ENCODE measurements around the gene NCBP2L.

NCBP2L gene

GRCh38 chrX:107744868-107745267 is 32.7 kb upstream of the NCBP2L start:
- Histone ChIP-seq H3K4me3 (ENCODE audit: low read length, poor library complexity, severe bottlenecking) (no peak overlapping the region), H3K9ac (ENCODE audit: low read depth, low read length, poor library complexity, severe bottlenecking) (no peak overlapping the region), H3K4me2 (ENCODE audit: low read depth, low read length, poor library complexity, severe bottlenecking) (no peak overlapping the region), H3K79me2 (ENCODE audit: insufficient read depth, low read length) (peaks cover 3% of the 10 kb centered on the region; the same call in 1 of the 2 replicates), H3K9me2 (replicated peaks; ENCODE audit: low read depth, low read length) (no peaks in the 10 kb centered on the region), H3K4me1 (ENCODE audit: insufficient read depth, low read length, poor library complexity, severe bottlenecking) (peaks cover 22% of the 10 kb centered on the region), H2AFZ (ENCODE audit: low read length) (no peak overlapping the region), H3K36me3 (ENCODE audit: insufficient read depth, low read length) (no peaks in the 10 kb centered on the region; the same call in 1 of the 2 replicates), H3K27me3 (ENCODE audit: insufficient read depth, low read length, poor library complexity, severe bottlenecking) (no peaks in the 10 kb centered on the region), H3K9me3 (ENCODE audit: insufficient read depth, low read depth, low read length) (no peaks in the 10 kb centered on the region), H3F3A (ENCODE audit: low read depth) (no peaks in the 10 kb centered on the region), H4K20me1 (ENCODE audit: insufficient read depth, low read length, poor library complexity, severe bottlenecking) (no peaks in the 10 kb centered on the region)
- TF ChIP-seq EZH2phosphoT487 (IDR thresholded peaks at IDR 0.05; ENCODE audit: borderline replicate concordance): no peak
- TF ChIP-seq CTCF (conservative IDR thresholded peaks at IDR 0.05; ENCODE audit: low read length): no peak

GRCh38 chrX:107747596-107748161 is 29.9 kb upstream of the NCBP2L start:
- H3F3A ChIP-seq (ENCODE audit: low read depth): no peaks in the 10 kb centered on the region
- H3K36me3 ChIP-seq (ENCODE audit: insufficient read depth, low read length): no peaks in the 10 kb centered on the region; the same call in 1 of the 2 replicates
- no peaks in the 10 kb centered on the region for H3K27me3 ChIP-seq (ENCODE audit: insufficient read depth, low read length, poor library complexity, severe bottlenecking)
- H2AFZ ChIP-seq (ENCODE audit: low read length): no peak overlapping the region
- no peak overlapping the region for H3K4me3 ChIP-seq (ENCODE audit: low read length, poor library complexity, severe bottlenecking)
- H3K9me3 ChIP-seq (ENCODE audit: insufficient read depth, low read depth, low read length): no peaks in the 10 kb centered on the region
- peaks cover 8% of the 10 kb centered on the region for H3K4me1 ChIP-seq (ENCODE audit: insufficient read depth, low read length, poor library complexity, severe bottlenecking)
- H3K9me2 ChIP-seq (replicated peaks; ENCODE audit: low read depth, low read length): no peaks in the 10 kb centered on the region
- no peak overlapping the region for H3K4me2 ChIP-seq (ENCODE audit: low read depth, low read length, poor library complexity, severe bottlenecking)
- peaks cover 3% of the 10 kb centered on the region; the same call in 1 of the 2 replicates for H3K79me2 ChIP-seq (ENCODE audit: insufficient read depth, low read length)
- H4K20me1 ChIP-seq (ENCODE audit: insufficient read depth, low read length, poor library complexity, severe bottlenecking): no peaks in the 10 kb centered on the region
- no peak overlapping the region for H3K9ac ChIP-seq (ENCODE audit: low read depth, low read length, poor library complexity, severe bottlenecking)
- no peak for TF ChIP-seq EZH2phosphoT487 (IDR thresholded peaks at IDR 0.05; ENCODE audit: borderline replicate concordance)
- TF ChIP-seq CTCF (conservative IDR thresholded peaks at IDR 0.05; ENCODE audit: low read length): no peak

GRCh38 chrX:107748506-107748905 is 29.0 kb upstream of the NCBP2L start:
- H3K9me3 ChIP-seq (ENCODE audit: insufficient read depth, low read depth, low read length): no peaks in the 10 kb centered on the region
- H3K4me3 ChIP-seq (ENCODE audit: low read length, poor library complexity, severe bottlenecking): no peak overlapping the region
- H3K79me2 ChIP-seq (ENCODE audit: insufficient read depth, low read length): no peaks in the 10 kb centered on the region
- no peak overlapping the region for H3K9ac ChIP-seq (ENCODE audit: low read depth, low read length, poor library complexity, severe bottlenecking)
- no peaks in the 10 kb centered on the region; the same call in 1 of the 2 replicates for H3K36me3 ChIP-seq (ENCODE audit: insufficient read depth, low read length)
- no peak overlapping the region for H3K4me2 ChIP-seq (ENCODE audit: low read depth, low read length, poor library complexity, severe bottlenecking)
- H3F3A ChIP-seq (ENCODE audit: low read depth): no peaks in the 10 kb centered on the region
- TF ChIP-seq CTCF (conservative IDR thresholded peaks at IDR 0.05; ENCODE audit: low read length): no peak
- TF ChIP-seq EZH2phosphoT487 (IDR thresholded peaks at IDR 0.05; ENCODE audit: borderline replicate concordance): no peak
- H4K20me1 ChIP-seq (ENCODE audit: insufficient read depth, low read length, poor library complexity, severe bottlenecking): no peaks in the 10 kb centered on the region
- no peaks in the 10 kb centered on the region for H3K4me1 ChIP-seq (ENCODE audit: insufficient read depth, low read length, poor library complexity, severe bottlenecking)
- no peak overlapping the region for H2AFZ ChIP-seq (ENCODE audit: low read length)
- no peaks in the 10 kb centered on the region for H3K27me3 ChIP-seq (ENCODE audit: insufficient read depth, low read length, poor library complexity, severe bottlenecking)
- H3K9me2 ChIP-seq (replicated peaks; ENCODE audit: low read depth, low read length): no peaks in the 10 kb centered on the region

Measured in Loucy (cell line).